Esophagus squamous epithelium (tissue), 4 donors: ENCODE data around the gene EPS8L1.

Source experiments
- POLR2A ChIP-seq, 4 donors: fragments of 450-650 bp; IDR thresholded peaks; one replicate each; pipeline ENCODE4 v1.6.1; 2017; ENCODE audit warnings: antibody characterized with exemption in 4 of 4, mild to moderate bottlenecking in 4 of 4, moderate library complexity in 3 of 4
- TF ChIP-seq, protein P1 (sequence below), 6 experiments: fragments of 450-650 bp in 4 of 6; fragments of 200-600 bp in 2 of 6; sonication (generic) in 2 of 6; IDR thresholded peaks; one replicate each; pipeline ENCODE4 v1.5.1; 2016 to 2019; ENCODE audit warnings: antibody characterized with exemption in 6 of 6, mild to moderate bottlenecking in 4 of 6, moderate library complexity in 4 of 6

- TF ChIP-seq, protein P1, sequence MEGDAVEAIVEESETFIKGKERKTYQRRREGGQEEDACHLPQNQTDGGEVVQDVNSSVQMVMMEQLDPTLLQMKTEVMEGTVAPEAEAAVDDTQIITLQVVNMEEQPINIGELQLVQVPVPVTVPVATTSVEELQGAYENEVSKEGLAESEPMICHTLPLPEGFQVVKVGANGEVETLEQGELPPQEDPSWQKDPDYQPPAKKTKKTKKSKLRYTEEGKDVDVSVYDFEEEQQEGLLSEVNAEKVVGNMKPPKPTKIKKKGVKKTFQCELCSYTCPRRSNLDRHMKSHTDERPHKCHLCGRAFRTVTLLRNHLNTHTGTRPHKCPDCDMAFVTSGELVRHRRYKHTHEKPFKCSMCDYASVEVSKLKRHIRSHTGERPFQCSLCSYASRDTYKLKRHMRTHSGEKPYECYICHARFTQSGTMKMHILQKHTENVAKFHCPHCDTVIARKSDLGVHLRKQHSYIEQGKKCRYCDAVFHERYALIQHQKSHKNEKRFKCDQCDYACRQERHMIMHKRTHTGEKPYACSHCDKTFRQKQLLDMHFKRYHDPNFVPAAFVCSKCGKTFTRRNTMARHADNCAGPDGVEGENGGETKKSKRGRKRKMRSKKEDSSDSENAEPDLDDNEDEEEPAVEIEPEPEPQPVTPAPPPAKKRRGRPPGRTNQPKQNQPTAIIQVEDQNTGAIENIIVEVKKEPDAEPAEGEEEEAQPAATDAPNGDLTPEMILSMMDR (IDR thresholded peaks at IDR 0.05), result no peak
- no peak for TF ChIP-seq POLR2A (IDR thresholded peaks at IDR 0.05)
Measured at GRCh38 chr19:55094456-55095259, 19.0 kb downstream of the EPS8L1 start.
